Fibroblast of pulmonary artery (primary cell): ENCODE results near the gene FMN1.

Experiments used
- DNase-seq: peaks from one replicate; pipeline ENCODE4 v3.0.0-alpha.2; 2010; ENCODE audit warnings: low read depth
- H3K4me3 ChIP-seq: replicated peaks from 2 replicates; pipeline ENCODE4 v1.5.1; 2011; ENCODE audit warnings: low read depth, mild to moderate bottlenecking, control low read depth, low read length, moderate library complexity
- CTCF ChIP-seq: IDR thresholded peaks from 2 replicates; pipeline ENCODE4 v1.5.1; 2011; ENCODE audit warnings: mild to moderate bottlenecking, control low read depth, low read length, inconsistent platforms; ENCODE audit errors: missing control alignments

The FMN1 gene

GRCh38 chr15:32936976-32937375, 257.5 kb downstream of the FMN1 start:
- no peak for DNase-seq
- no peak overlapping the region for H3K4me3 ChIP-seq
- no peak for TF ChIP-seq CTCF

GRCh38 chr15:32936283-32936918, 258.1 kb downstream of the FMN1 start:
- TF ChIP-seq CTCF, result peak; percentile 80
- DNase-seq, result peak; percentile 86
- H3K4me3 ChIP-seq, result no peak overlapping the region

- H3K4me3 ChIP-seq, result no peak overlapping the region
- no peak for TF ChIP-seq CTCF
- no peak for DNase-seq
These were observed 259.4 kb downstream of the FMN1 start for GRCh38 chr15:32935139-32935538.

- no peak for TF ChIP-seq CTCF
- H3K4me3 ChIP-seq, result no peak overlapping the region
- peak; percentile 36 for DNase-seq
These were observed 261.3 kb downstream of the FMN1 start for GRCh38 chr15:32933236-32933635.

GRCh38 chr15:32928876-32929275, 265.6 kb downstream of the FMN1 start:
- no peak overlapping the region for H3K4me3 ChIP-seq
- no peak for TF ChIP-seq CTCF
- DNase-seq, result no peak

- no peak for DNase-seq
- no peak overlapping the region for H3K4me3 ChIP-seq
- no peak for TF ChIP-seq CTCF
These were observed 267.4 kb downstream of the FMN1 start for GRCh38 chr15:32927124-32927523.

GRCh38 chr15:32923176-32923575, 271.3 kb downstream of the FMN1 start:
- no peak for DNase-seq
- TF ChIP-seq CTCF, result no peak
- no peak overlapping the region for H3K4me3 ChIP-seq
